ENCODE results near the gene ACBD6.

Gene ACBD6

DNA sequence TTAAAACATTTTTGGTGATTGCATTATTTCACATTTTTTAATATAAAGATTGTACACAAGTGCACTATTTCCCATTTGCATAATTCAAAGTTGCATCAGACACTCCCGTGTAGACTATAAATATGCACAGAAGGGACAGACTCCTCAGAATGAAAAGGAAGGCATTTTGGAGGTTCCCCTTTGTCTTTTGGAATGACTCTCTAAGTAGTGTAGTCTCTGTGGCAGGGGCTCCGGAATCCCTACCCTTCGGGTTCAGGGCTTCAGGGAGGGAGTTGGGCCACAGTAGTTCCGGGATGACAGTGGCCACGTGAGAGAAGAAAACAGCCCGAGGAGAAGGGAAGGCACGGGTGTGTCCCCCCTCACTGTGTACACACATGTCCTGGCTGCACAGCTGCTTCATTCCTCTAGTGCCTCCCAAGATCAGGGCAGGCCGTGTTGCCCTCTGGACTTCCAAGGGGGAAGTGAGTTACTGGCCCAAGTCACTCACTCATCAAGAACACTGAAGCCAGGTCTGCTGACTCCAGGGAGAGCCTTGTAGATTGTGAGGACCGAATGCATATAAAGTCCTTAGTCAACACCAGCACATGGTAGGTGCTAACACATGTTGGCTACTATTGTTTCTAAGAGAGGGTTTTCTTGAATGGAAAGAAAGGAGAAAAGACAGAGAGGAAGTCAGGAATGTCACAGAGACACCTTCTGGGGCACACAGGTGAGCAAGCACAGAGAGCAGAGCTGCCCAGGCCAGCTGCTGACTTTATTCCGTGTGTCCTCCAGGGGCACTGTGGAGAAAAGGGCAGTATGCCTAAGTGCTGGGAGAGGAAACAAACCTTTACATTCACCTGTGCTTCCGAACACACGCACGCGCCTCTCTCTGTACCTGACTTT lies 232.5 kb downstream of the ACBD6 start:
- Histone ChIP-seq H3K9me3 (ENCODE audit: control insufficient read depth, insufficient read depth, low read length) (no peaks in the 10 kb centered on the region), H3K79me2 (ENCODE audit: control insufficient read depth, low read length) (no peaks in the 10 kb centered on the region), H3K9me2 (replicated peaks; ENCODE audit: control insufficient read depth, low read length) (no peaks in the 10 kb centered on the region), H3K27ac (ENCODE audit: low read depth, low read length) (no peak overlapping the region), H4K20me1 (ENCODE audit: control insufficient read depth, insufficient read depth, low read depth, low read length) (no peaks in the 10 kb centered on the region), H3K4me3 (ENCODE audit: low read length) (no peak overlapping the region), H3F3A (ENCODE audit: control insufficient read depth, insufficient read depth) (no peaks in the 10 kb centered on the region), H3K4me1 (ENCODE audit: control insufficient read depth, low read length) (no peaks in the 10 kb centered on the region), H3K27me3 (ENCODE audit: control insufficient read depth, low read length) (no peaks in the 10 kb centered on the region), H3K36me3 (ENCODE audit: control insufficient read depth, low read length) (peaks cover 5% of the 10 kb centered on the region; the same call in 1 of the 2 replicates), H3K4me2 (ENCODE audit: low read length) (no peak overlapping the region)
- TF ChIP-seq, protein P1, sequence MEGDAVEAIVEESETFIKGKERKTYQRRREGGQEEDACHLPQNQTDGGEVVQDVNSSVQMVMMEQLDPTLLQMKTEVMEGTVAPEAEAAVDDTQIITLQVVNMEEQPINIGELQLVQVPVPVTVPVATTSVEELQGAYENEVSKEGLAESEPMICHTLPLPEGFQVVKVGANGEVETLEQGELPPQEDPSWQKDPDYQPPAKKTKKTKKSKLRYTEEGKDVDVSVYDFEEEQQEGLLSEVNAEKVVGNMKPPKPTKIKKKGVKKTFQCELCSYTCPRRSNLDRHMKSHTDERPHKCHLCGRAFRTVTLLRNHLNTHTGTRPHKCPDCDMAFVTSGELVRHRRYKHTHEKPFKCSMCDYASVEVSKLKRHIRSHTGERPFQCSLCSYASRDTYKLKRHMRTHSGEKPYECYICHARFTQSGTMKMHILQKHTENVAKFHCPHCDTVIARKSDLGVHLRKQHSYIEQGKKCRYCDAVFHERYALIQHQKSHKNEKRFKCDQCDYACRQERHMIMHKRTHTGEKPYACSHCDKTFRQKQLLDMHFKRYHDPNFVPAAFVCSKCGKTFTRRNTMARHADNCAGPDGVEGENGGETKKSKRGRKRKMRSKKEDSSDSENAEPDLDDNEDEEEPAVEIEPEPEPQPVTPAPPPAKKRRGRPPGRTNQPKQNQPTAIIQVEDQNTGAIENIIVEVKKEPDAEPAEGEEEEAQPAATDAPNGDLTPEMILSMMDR (IDR thresholded peaks at IDR 0.05; ENCODE audit: low read depth, low read length, poor library complexity, severe bottlenecking), result peak; percentile 30
- TF ChIP-seq EZH2phosphoT487 (IDR thresholded peaks at IDR 0.05; ENCODE audit: borderline replicate concordance, low read length), result no peak

DNA sequence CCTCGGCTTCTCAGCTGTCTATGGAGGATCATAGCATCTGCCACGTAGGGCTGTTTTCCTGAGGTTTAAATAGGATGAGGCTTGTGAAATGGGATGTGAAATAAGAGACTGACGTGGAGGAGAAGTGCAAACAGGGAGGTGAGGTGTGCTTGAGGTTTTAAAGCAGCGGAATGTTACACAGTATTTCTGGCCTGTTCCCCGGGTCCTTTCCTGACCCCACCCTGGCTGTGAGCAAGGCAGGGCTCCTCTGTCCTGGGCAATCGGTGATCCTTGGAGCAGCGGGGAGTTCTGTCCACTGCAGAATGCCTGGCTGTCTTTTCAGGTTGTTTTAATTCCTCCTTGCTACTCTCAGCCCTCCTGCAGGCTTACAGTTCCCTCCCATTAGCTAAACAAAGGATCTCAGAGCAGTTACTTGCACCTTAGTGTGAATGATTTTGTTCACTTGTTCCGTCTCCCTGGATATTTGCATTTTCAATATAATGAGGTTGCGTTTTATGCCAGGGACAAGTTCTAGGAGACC lies 233.8 kb downstream of the ACBD6 start:
- no peaks in the 10 kb centered on the region for H3K9me2 ChIP-seq (replicated peaks; ENCODE audit: control insufficient read depth, low read length)
- no peak overlapping the region for H3K4me3 ChIP-seq (ENCODE audit: low read length)
- no peaks in the 10 kb centered on the region for H3K4me1 ChIP-seq (ENCODE audit: control insufficient read depth, low read length)
- H3K36me3 ChIP-seq (ENCODE audit: control insufficient read depth, low read length), result no peaks in the 10 kb centered on the region
- H3F3A ChIP-seq (ENCODE audit: control insufficient read depth, insufficient read depth), result no peaks in the 10 kb centered on the region
- H3K9me3 ChIP-seq (ENCODE audit: control insufficient read depth, insufficient read depth, low read length), result no peaks in the 10 kb centered on the region
- no peak overlapping the region for H3K27ac ChIP-seq (ENCODE audit: low read depth, low read length)
- no peaks in the 10 kb centered on the region for H4K20me1 ChIP-seq (ENCODE audit: control insufficient read depth, insufficient read depth, low read depth, low read length)
- H3K27me3 ChIP-seq (ENCODE audit: control insufficient read depth, low read length), result no peaks in the 10 kb centered on the region
- TF ChIP-seq EZH2phosphoT487 (IDR thresholded peaks at IDR 0.05; ENCODE audit: borderline replicate concordance, low read length), result no peak
- TF ChIP-seq, protein P1 (IDR thresholded peaks at IDR 0.05; ENCODE audit: low read depth, low read length, poor library complexity, severe bottlenecking), result no peak
- no peak overlapping the region for H3K4me2 ChIP-seq (ENCODE audit: low read length)
- H3K79me2 ChIP-seq (ENCODE audit: control insufficient read depth, low read length), result no peaks in the 10 kb centered on the region

DNA sequence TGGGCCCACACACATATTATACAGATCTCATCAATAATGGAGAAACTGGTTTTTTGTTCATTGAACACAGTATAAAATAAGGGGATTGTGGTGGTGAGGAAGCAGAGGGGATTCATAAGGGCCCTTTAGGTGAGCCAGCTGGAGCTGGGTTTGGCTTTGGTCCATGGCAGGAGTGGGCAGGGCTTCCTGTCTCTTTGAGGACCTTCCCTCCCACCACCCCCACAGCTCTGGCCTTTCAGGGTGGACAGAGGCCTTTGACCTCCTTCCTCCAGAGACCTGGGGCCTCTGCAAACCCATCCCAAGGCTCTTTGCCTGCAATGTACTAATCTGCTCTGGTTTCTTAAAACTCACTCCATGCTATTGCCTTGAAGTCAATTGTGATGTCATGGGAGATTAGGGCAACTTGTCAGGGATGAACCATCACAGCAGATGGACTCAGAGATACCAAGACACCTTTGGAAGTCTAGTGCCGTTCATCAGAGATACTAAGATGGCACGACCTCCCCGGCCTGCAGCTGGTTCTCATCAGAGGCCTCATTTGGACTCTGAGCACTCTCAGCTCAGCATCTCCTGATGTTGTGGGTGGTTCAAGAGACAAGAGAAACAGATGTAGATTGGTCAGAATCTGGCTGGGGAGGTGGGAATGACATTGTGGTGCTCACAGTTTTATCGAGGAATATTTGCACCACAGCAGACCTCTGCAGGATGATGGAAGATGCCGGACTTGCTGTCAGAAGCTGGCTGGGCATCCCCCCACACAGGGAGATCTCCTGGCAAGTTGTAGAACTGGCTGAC lies 234.4 kb downstream of the ACBD6 start:
- no peaks in the 10 kb centered on the region for H3K36me3 ChIP-seq (ENCODE audit: control insufficient read depth, low read length)
- no peak overlapping the region for H3K4me3 ChIP-seq (ENCODE audit: low read length)
- TF ChIP-seq, protein P1 (IDR thresholded peaks at IDR 0.05; ENCODE audit: low read depth, low read length, poor library complexity, severe bottlenecking), result no peak
- TF ChIP-seq EZH2phosphoT487 (IDR thresholded peaks at IDR 0.05; ENCODE audit: borderline replicate concordance, low read length), result no peak
- no peaks in the 10 kb centered on the region for H4K20me1 ChIP-seq (ENCODE audit: control insufficient read depth, insufficient read depth, low read depth, low read length)
- H3K27ac ChIP-seq (ENCODE audit: low read depth, low read length), result no peak overlapping the region
- no peaks in the 10 kb centered on the region for H3K79me2 ChIP-seq (ENCODE audit: control insufficient read depth, low read length)
- H3F3A ChIP-seq (ENCODE audit: control insufficient read depth, insufficient read depth), result no peaks in the 10 kb centered on the region
- no peaks in the 10 kb centered on the region for H3K9me3 ChIP-seq (ENCODE audit: control insufficient read depth, insufficient read depth, low read length)
- H3K4me2 ChIP-seq (ENCODE audit: low read length), result no peak overlapping the region
- no peaks in the 10 kb centered on the region for H3K4me1 ChIP-seq (ENCODE audit: control insufficient read depth, low read length)
- H3K9me2 ChIP-seq (replicated peaks; ENCODE audit: control insufficient read depth, low read length), result no peaks in the 10 kb centered on the region
- no peaks in the 10 kb centered on the region for H3K27me3 ChIP-seq (ENCODE audit: control insufficient read depth, low read length)

Data from DOHH2 (cell line).